Measurements from ENCODE around the gene GSTM5.

DNA sequence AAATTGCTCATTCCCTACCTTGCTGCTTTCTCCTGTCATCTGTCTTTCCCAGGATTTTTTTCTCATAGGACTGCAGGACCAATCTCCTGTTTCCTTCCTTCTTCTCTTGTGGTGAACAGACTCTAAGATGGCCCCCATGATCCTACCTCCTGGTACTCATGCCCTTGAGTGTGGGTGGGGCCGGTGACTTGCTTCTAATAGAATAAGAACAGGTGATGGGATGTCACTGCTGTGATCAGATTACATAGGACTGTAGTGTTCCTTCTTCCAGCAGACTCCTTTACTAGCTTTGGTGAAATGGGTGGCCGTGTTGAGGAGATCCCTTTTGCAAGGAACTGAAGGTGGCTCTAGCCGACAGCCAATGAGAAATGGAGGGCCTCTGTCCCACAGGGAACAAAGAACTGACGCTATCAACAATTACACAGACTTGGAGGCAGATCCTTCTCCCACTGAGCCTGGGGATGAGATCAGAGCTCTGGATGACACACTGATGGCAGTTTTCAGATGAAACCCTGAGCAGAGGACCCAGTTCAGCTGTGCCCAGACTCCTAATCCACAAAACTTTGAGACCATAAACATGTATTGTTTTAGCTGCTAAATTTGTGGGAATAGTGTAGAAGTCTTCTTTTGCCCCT lies 21.3 kb downstream of the GSTM5 start:
- TF ChIP-seq, protein P1, sequence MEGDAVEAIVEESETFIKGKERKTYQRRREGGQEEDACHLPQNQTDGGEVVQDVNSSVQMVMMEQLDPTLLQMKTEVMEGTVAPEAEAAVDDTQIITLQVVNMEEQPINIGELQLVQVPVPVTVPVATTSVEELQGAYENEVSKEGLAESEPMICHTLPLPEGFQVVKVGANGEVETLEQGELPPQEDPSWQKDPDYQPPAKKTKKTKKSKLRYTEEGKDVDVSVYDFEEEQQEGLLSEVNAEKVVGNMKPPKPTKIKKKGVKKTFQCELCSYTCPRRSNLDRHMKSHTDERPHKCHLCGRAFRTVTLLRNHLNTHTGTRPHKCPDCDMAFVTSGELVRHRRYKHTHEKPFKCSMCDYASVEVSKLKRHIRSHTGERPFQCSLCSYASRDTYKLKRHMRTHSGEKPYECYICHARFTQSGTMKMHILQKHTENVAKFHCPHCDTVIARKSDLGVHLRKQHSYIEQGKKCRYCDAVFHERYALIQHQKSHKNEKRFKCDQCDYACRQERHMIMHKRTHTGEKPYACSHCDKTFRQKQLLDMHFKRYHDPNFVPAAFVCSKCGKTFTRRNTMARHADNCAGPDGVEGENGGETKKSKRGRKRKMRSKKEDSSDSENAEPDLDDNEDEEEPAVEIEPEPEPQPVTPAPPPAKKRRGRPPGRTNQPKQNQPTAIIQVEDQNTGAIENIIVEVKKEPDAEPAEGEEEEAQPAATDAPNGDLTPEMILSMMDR (conservative IDR thresholded peaks at IDR 0.05; ENCODE audit: low read depth, low read length): no peak
- TF ChIP-seq EZH2 (IDR thresholded peaks at IDR 0.05; ENCODE audit: low read length, unreplicated experiment): no peak
